Common myeloid progenitor, CD34-positive (primary cell): Measurements from ENCODE around the gene TMEM82. TPM values are rescaled to one million over a fixed set of nuclear protein-coding genes. Genes with fewer than 3 reads are reported as not detected.
A peak's percentile ranks its signal among the peaks of the same experiment; 100 is the strongest.
"Not testable (repeated sequence)": the region's sequence is repeated elsewhere in the genome, so short reads cannot be mapped to it uniquely, and the experiment has no call there.

Experiments
- CTCF ChIA-PET: fragments of 350-600 bp; sonication (Branson Sonifier 250); formaldehyde crosslinking; loops from one replicate; lab custom pipeline; 2021; ENCODE audit warnings: antibody characterized with exemption; lab: Charles Lee
- POLR2A ChIA-PET: fragments of 350-600 bp; sonication (Branson Sonifier 250); formaldehyde crosslinking; loops from one replicate; lab custom pipeline; 2021; ENCODE audit warnings: antibody characterized with exemption; lab: Charles Lee
- DNase-seq, 3 donors: peaks; one replicate each; pipeline versions ENCODE4 v3.0.0 to v3.0.0-alpha.2; 2013
- H3K27ac ChIP-seq, 2 experiments: 1 replicate in 1 of 2; 2 replicates in 1 of 2; pipeline ENCODE4 v1.7.0; 2013; ENCODE audit warnings: inconsistent platforms in 2 of 2, low read length in 2 of 2, mild to moderate bottlenecking in 2 of 2, low read depth in 1 of 2, moderate library complexity in 1 of 2; ENCODE audit not compliant: severe bottlenecking in 2 of 2, insufficient read depth in 1 of 2, poor library complexity in 1 of 2
- H3K27me3 ChIP-seq, 5 experiments: replicated peaks in 2 of 5; 1 replicate in 3 of 5; 2 replicates in 2 of 5; pipeline versions ENCODE4 v1.6.1 to v1.7.0; 2013; ENCODE audit warnings: low read length in 4 of 5, mild to moderate bottlenecking in 2 of 5, moderate library complexity in 2 of 5, inconsistent platforms in 1 of 5; ENCODE audit not compliant: insufficient read depth in 5 of 5, control insufficient read depth in 4 of 5
- H3K36me3 ChIP-seq, 4 experiments: 1 replicate in 2 of 4; 2 replicates in 2 of 4; pipeline versions ENCODE4 v1.6.1 to v1.7.0; 2013; ENCODE audit warnings: low read length in 3 of 4, control low read depth in 1 of 4, mild to moderate bottlenecking in 1 of 4; ENCODE audit not compliant: control insufficient read depth in 4 of 4, insufficient read depth in 4 of 4
- H3K4me1 ChIP-seq, 4 experiments: 1 replicate in 3 of 4; 2 replicates in 1 of 4; pipeline versions ENCODE4 v1.6.1 to v1.7.1; 2013; ENCODE audit warnings: low read length in 3 of 4, mild to moderate bottlenecking in 3 of 4, control low read depth in 1 of 4, inconsistent platforms in 1 of 4, moderate library complexity in 1 of 4; ENCODE audit not compliant: control insufficient read depth in 4 of 4, insufficient read depth in 4 of 4; ENCODE audit errors: control extremely low read depth in 1 of 4
- H3K4me3 ChIP-seq, 7 experiments: 1 replicate in 4 of 7; 2 replicates in 3 of 7; pipeline versions ENCODE4 v1.5.1 to v1.7.0; 2013; ENCODE audit warnings: mild to moderate bottlenecking in 7 of 7, low read length in 6 of 7, moderate library complexity in 6 of 7, inconsistent platforms in 2 of 7, low read depth in 2 of 7, control low read depth in 1 of 7; ENCODE audit not compliant: insufficient read depth in 4 of 7, control insufficient read depth in 1 of 7; ENCODE audit errors: extremely low read depth in 1 of 7
- H3K9me3 ChIP-seq, 5 experiments: 1 replicate in 4 of 5; 2 replicates in 1 of 5; pipeline versions ENCODE4 v1.6.1 to v1.7.1; 2013; ENCODE audit warnings: low read length in 4 of 5, mild to moderate bottlenecking in 2 of 5, inconsistent platforms in 1 of 5, low read depth in 1 of 5, moderate library complexity in 1 of 5; ENCODE audit not compliant: control insufficient read depth in 4 of 5, insufficient read depth in 2 of 5; ENCODE audit errors: control extremely low read depth in 1 of 5
- WGBS: methylation state at CpG from one replicate; pipeline ENCODE4 v1.1.5; 2013; ENCODE audit not compliant: insufficient coverage; 5-methylcytosine and 5-hydroxymethylcytosine counted together
- polyA plus RNA-seq: library from polyadenylated mRNA; unstranded; fragments of 120-200 nt; gene quantifications from one replicate; pipeline ENCODE4 v1.2.1, GENCODE V29; 2013

TMEM82 gene
- polyA plus RNA-seq = not detected

GRCh38 chr1:15742339-15742801 is at the start of gene TMEM82:
TSS of gene TMEM82 (plus strand) at chr1:15742499. CDS start at chr1:15742560, 61 bp downstream.
- Histone ChIP-seq H3K36me3 (no peaks in the 10 kb centered on the region), H3K4me1 (peaks cover 0 to 3% (median 0%) of the 10 kb centered on the region in 4 experiments), H3K4me3 (no peak within 1 kb of the TSS), H3K27ac (no peak within 1 kb of the TSS), H3K9me3 (no peaks in the 10 kb centered on the region), H3K27me3 (no peaks in the 10 kb centered on the region)
- 67% methylated on average over 12 of the region's 14 CpGs for WGBS
- DNase-seq = no peak
- ChIA-PET CTCF (interaction anchor here (2.0 to 6.9 kb wide), 2 partner anchors 139 to 148 kb away, joined by 8 to 69 read pairs; no protein-coding TSS in a partner anchor), POLR2A (no interaction called here)

DNA sequence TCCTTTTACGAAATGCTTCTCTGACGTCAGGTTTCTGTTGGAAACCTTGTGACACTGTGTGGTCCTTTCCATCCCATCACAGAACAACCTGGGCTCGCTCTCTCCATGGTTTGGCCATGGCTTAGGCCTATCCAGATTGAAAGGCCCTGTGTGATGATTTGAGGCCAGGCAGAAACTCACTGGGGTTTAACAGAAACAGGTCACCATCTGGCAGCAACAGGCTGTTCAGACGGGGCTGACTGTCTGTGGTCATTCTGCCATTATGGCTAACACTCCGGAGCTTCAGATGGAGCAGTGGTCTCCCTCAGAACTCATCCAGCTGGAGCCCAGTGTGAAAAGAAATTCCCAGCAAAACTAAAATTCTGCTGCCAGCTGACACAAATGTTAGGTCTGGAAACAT is 48.9 kb upstream of the TMEM82 start:
- H3K4me3 ChIP-seq = no peak overlapping the region
- 93% methylated on average over 5 of the region's 5 CpGs for WGBS
- H3K36me3 ChIP-seq = peaks cover 0 to 15% (median 7%) of the 10 kb centered on the region in 4 experiments
- peaks cover 8 to 22% (median 14%) of the 10 kb centered on the region in 4 experiments for H3K4me1 ChIP-seq
- no peak for DNase-seq
- no peaks in the 10 kb centered on the region for H3K9me3 ChIP-seq
- ChIA-PET CTCF (interaction anchor here (1.3 kb wide), 1 partner anchor 9 kb away, joined by 5 read pairs; no protein-coding TSS in a partner anchor), POLR2A (no interaction called here)
- H3K27me3 ChIP-seq = no peaks in the 10 kb centered on the region
- no peak overlapping the region for H3K27ac ChIP-seq

DNA sequence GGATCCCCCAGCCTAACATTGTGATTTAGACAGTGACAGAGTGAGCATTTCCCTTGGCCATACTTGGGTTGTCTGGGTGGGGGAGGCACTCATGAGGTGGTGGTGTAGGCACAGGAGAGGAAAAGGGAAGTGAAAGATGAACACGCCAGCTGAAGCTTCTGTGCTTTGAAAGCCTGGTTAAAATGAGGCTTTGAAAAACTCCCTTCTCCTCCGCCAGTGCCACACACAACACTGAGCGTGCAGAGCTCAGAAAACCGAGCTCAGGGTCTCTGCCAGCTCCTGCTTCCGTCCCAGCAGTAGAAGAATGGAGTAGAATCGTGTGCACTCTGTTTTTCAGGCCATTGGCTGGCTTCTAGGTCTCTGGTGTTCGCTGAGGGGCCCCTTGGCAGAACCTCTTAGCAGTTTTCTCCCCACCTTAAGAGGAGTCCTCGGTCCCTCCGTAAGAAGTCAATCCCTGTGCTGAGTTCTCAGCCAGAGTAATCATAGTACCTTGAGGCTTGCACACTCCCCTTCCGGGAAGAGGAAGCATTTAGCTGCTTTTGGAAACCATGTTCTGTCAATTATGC is 45.3 kb upstream of the TMEM82 start:
- ChIA-PET POLR2A (interaction anchor here (0.8 to 1.4 kb wide), 4 partner anchors 11 to 20 kb away, joined by 3 read pairs; partner anchors contain the start of gene PLEKHM2), CTCF (interaction anchor here (1.0 to 2.3 kb wide), 6 partner anchors 10 to 44 kb away, joined by 3 to 10 read pairs (median 5); no protein-coding TSS in a partner anchor)
- Histone ChIP-seq H3K9me3 (no peaks in the 10 kb centered on the region), H3K27ac (peak overlapping the region; percentile 28 to 64), H3K4me3 (peak overlapping the region in 6 of 7 experiments; percentile 11 to 64 (median 50)), H3K4me1 (peaks cover 8 to 25% (median 14%) of the 10 kb centered on the region in 4 experiments), H3K36me3 (peaks cover 0 to 11% (median 2%) of the 10 kb centered on the region in 4 experiments), H3K27me3 (no peaks in the 10 kb centered on the region)
- DNase-seq = peak; percentile 55 to 90 (median 90)
- WGBS = 2% methylated on average over 10 of the region's 10 CpGs

DNA sequence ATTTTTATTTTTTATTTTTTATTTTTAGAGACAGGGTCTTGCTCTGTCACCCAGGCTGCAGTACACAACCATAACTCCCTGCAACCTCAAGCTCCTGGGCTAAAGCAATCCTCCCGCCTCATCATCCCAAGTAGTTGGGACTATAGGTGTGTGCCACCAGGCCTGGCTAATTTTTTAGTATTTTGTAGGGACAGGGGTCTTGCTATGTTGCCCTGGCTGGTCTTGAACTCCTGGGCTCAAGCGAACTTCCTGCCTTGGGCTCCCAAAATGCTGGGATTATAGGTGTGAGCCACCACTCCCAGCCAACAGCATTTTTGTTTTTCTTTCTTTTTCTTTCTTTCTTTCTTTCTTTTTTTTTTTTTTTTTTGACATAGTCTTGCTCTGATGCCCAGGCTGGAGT is 44.1 kb upstream of the TMEM82 start:
- no peaks in the 10 kb centered on the region for H3K9me3 ChIP-seq
- 100% methylated on average over 2 of the region's 2 CpGs for WGBS
- POLR2A ChIA-PET = no interaction called here
- H3K27ac ChIP-seq = no peak overlapping the region
- peaks cover 0 to 9% (median 2%) of the 10 kb centered on the region in 4 experiments for H3K36me3 ChIP-seq
- H3K27me3 ChIP-seq = no peaks in the 10 kb centered on the region
- H3K4me1 ChIP-seq = peaks cover 8 to 25% (median 14%) of the 10 kb centered on the region in 4 experiments
- no peak for DNase-seq
- no peak overlapping the region for H3K4me3 ChIP-seq
- CTCF ChIA-PET = interaction anchor here (1.0 to 1.8 kb wide), 2 partner anchors 16 to 43 kb away, joined by 3 to 5 read pairs; no protein-coding TSS in a partner anchor

DNA sequence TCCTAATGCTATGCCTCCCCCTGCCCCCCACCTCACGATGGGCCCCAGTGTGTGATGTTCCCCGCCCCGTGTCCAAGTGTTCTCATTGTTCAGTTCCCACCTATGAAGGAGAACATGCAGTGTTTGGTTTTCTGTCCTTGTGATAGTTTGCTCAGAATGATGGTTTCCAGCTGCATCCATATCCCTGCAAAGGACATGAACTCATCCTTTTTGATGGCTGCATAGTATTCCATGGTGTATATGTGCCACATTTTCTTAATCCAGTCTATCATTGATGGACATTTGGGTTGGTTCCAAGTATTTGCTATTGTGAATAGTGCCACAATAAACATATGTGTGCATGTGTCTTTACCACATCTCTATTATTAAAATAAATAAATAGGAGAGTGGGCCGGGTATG is 43.0 kb upstream of the TMEM82 start:
- H3K27me3 ChIP-seq, H3K27ac ChIP-seq, H3K36me3 ChIP-seq, H3K4me3 ChIP-seq, POLR2A ChIA-PET, DNase-seq, CTCF ChIA-PET, H3K9me3 ChIP-seq: not testable (repeated sequence)
- WGBS = 100% methylated on average over 3 of the region's 4 CpGs
- peaks cover 8 to 25% (median 14%) of the 10 kb centered on the region in 4 experiments for H3K4me1 ChIP-seq

DNA sequence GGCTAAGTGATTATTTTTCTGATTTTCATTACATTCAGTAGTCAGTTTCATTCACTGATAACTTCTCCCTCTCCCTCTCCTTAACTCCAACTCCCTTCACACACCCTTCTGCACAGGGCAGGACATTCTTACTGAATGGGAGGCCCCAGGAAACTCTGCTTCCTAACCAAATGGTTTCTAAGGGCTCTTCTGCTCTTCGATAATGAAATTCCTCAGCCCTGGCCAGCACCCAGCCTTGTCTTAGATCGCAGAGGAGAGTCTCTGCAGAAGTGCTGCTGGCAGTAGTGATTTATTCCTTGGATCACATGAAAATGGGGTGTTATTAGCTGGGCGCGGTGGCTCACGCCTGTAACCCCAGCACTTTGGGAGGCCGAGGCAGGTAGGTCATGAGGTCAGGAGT is 41.8 kb upstream of the TMEM82 start:
- POLR2A ChIA-PET = interaction anchor here (0.6 kb wide), 1 partner anchor 25 kb away, joined by 3 read pairs; no protein-coding TSS in a partner anchor
- no peaks in the 10 kb centered on the region for H3K9me3 ChIP-seq
- CTCF ChIA-PET = interaction anchor here (1.0 kb wide), 1 partner anchor 10 kb away, joined by 3 read pairs; no protein-coding TSS in a partner anchor
- DNase-seq = no peak
- no peak overlapping the region for H3K4me3 ChIP-seq
- no peaks in the 10 kb centered on the region for H3K27me3 ChIP-seq
- H3K27ac ChIP-seq = no peak overlapping the region
- peaks cover 8 to 25% (median 14%) of the 10 kb centered on the region in 4 experiments for H3K4me1 ChIP-seq
- H3K36me3 ChIP-seq = peaks cover 0 to 12% (median 4%) of the 10 kb centered on the region in 4 experiments
- WGBS = 100% methylated on average over 6 of the region's 6 CpGs

- H3K9me3 ChIP-seq = no peaks in the 10 kb centered on the region
- H3K4me3 ChIP-seq = no peak overlapping the region
- ChIA-PET POLR2A (interaction anchor here (0.6 kb wide), 1 partner anchor 60 kb away, joined by 4 read pairs; no protein-coding TSS in a partner anchor), CTCF (interaction anchor here (1.0 to 1.2 kb wide), 2 partner anchors 13 to 106 kb away, joined by 3 read pairs; no protein-coding TSS in a partner anchor)
- H3K36me3 ChIP-seq = peaks cover 0 to 19% (median 7%) of the 10 kb centered on the region in 4 experiments
- H3K4me1 ChIP-seq = peaks cover 8 to 18% (median 12%) of the 10 kb centered on the region in 4 experiments
- no peak overlapping the region for H3K27ac ChIP-seq
- WGBS = 95% methylated on average over 5 of the region's 8 CpGs
- no peak for DNase-seq
- H3K27me3 ChIP-seq = no peaks in the 10 kb centered on the region
Observed at GRCh38 chr1:15701784-15702183, 40.5 kb upstream of the TMEM82 start.
